ENCODE data around the gene TSHZ2. TPM values are rescaled to one million over a fixed set of nuclear protein-coding genes. Genes with fewer than 3 reads are reported as not detected.

Gene TSHZ2
- total and polyA plus RNA-seq, 11 donors, result 1.8 to 12.1 (median 3.7) TPM

- no peak for TF ChIP-seq POLR2A (IDR thresholded peaks at IDR 0.05)
- TF ChIP-seq, protein P1, sequence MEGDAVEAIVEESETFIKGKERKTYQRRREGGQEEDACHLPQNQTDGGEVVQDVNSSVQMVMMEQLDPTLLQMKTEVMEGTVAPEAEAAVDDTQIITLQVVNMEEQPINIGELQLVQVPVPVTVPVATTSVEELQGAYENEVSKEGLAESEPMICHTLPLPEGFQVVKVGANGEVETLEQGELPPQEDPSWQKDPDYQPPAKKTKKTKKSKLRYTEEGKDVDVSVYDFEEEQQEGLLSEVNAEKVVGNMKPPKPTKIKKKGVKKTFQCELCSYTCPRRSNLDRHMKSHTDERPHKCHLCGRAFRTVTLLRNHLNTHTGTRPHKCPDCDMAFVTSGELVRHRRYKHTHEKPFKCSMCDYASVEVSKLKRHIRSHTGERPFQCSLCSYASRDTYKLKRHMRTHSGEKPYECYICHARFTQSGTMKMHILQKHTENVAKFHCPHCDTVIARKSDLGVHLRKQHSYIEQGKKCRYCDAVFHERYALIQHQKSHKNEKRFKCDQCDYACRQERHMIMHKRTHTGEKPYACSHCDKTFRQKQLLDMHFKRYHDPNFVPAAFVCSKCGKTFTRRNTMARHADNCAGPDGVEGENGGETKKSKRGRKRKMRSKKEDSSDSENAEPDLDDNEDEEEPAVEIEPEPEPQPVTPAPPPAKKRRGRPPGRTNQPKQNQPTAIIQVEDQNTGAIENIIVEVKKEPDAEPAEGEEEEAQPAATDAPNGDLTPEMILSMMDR (IDR thresholded peaks at IDR 0.05), result no peak
- no peaks in the 10 kb centered on the region for H3K36me3 ChIP-seq
- DNase-seq (no peak), ATAC-seq (no peak)
- no peaks in the 10 kb centered on the region for H3K9me3 ChIP-seq
- intact Hi-C loops (cut with DNase I), result no loop called here
- H3K27me3 ChIP-seq, result no peaks in the 10 kb centered on the region
- H3K27ac ChIP-seq, result no peak overlapping the region
- WGBS, 4 donors, result 86 to 94% (median 89%) methylated on average over 3 of the region's 3 CpGs
- H3K4me3 ChIP-seq, result no peak overlapping the region
- peaks cover 0 to 22% (median 0%) of the 10 kb centered on the region in 12 donors for H3K4me1 ChIP-seq
These were observed 518.5 kb downstream of the TSHZ2 start for GRCh38 chr20:53490620-53491019.

GRCh38 chr20:53491462-53491861, 519.3 kb downstream of the TSHZ2 start:
- peaks cover 0 to 22% (median 0%) of the 10 kb centered on the region in 12 donors for H3K4me1 ChIP-seq
- ATAC-seq (no peak), DNase-seq (no peak)
- H3K27ac ChIP-seq, result no peak overlapping the region
- H3K36me3 ChIP-seq, result no peaks in the 10 kb centered on the region
- no peaks in the 10 kb centered on the region for H3K27me3 ChIP-seq
- no peak for TF ChIP-seq POLR2A (IDR thresholded peaks at IDR 0.05)
- TF ChIP-seq, protein P1 (IDR thresholded peaks at IDR 0.05), result no peak
- intact Hi-C loops (cut with DNase I), result no loop called here
- no peaks in the 10 kb centered on the region for H3K9me3 ChIP-seq
- no peak overlapping the region for H3K4me3 ChIP-seq
- WGBS, 4 donors, result 88 to 91% (median 89%) methylated on average over 5 of the region's 5 CpGs

DNA sequence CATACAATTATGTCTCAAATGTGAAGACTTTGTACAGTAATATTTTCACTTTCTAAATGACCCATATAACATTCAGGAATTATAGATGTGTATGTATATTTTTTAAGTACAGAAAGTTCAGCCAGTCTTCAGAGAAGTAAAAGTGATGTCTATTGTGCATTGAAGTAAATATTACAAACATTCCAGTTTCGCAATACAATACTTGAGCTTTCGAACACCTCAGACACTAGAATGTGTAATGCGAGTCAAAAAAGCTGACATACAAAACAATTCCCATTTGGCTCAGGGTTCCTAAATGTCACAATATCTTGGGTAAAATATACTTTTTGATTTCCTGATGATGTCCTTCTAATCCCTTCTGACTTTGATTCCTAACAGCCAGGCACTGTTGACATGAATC, 520.1 kb downstream of the TSHZ2 start:
- no peak overlapping the region for H3K27ac ChIP-seq
- peaks cover 0 to 22% (median 0%) of the 10 kb centered on the region in 12 donors for H3K4me1 ChIP-seq
- ATAC-seq (no peak), DNase-seq (no peak)
- H3K4me3 ChIP-seq, result no peak overlapping the region
- TF ChIP-seq, protein P1 (IDR thresholded peaks at IDR 0.05), result no peak
- TF ChIP-seq POLR2A (IDR thresholded peaks at IDR 0.05), result no peak
- 92 to 95% (median 94%) methylated on average over 3 of the region's 3 CpGs for WGBS, 4 donors
- H3K27me3 ChIP-seq, result no peaks in the 10 kb centered on the region
- H3K36me3 ChIP-seq, result no peaks in the 10 kb centered on the region
- H3K9me3 ChIP-seq, result no peaks in the 10 kb centered on the region
- intact Hi-C loops (cut with DNase I), result no loop called here

DNA sequence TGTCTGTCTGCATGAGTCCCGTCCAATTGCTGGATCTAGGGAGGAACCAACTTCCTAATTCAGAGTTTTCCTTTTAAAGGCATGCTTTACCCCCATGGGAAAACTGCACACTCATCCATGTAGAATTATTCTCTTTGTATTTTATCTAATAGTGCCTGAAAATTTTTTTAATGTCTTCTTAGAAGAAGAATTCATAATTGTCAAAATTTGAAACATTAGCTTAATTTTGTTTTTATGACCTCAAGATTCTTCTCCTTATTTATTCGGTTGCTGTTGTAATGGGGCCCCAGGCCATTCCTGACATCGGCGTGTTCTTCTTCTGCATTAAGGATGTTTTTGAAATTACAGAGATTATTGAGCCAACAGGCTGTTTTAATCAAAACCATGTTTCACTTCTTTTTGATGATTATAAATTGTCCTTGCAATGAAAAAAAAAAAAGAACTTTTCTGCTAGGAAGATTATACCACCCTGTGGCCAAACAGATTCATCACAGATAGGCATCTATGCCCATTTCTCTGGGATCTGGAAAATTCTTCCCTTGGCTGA, 521.2 kb downstream of the TSHZ2 start:
- H3K27me3 ChIP-seq, result no peaks in the 10 kb centered on the region
- H3K9me3 ChIP-seq, result no peaks in the 10 kb centered on the region
- no peak for TF ChIP-seq POLR2A (IDR thresholded peaks at IDR 0.05)
- TF ChIP-seq, protein P1 (IDR thresholded peaks at IDR 0.05), result peak in 9 of 12 donors; percentile 13 to 43 (median 22)
- H3K4me3 ChIP-seq, result no peak overlapping the region
- 50 to 59% (median 57%) methylated on average over 4 of the region's 4 CpGs for WGBS, 4 donors
- H3K36me3 ChIP-seq, result no peaks in the 10 kb centered on the region
- DNase-seq, result no peak
- ATAC-seq, result no peak
- intact Hi-C loops (cut with DNase I), result no loop called here
- no peak overlapping the region for H3K27ac ChIP-seq
- H3K4me1 ChIP-seq, result peaks cover 0 to 22% (median 0%) of the 10 kb centered on the region in 12 donors

All from heart left ventricle (tissue), 16 donors.